Fibroblast of skin of abdomen (primary cell): ENCODE results near the gene RBM26.
A peak's percentile ranks its signal among the peaks of the same experiment; 100 is the strongest.
"Not testable (repeated sequence)": the region's sequence is repeated elsewhere in the genome, so short reads cannot be mapped to it uniquely, and the experiment has no call there.

Experiments
- DNase-seq: peaks from one replicate; pipeline ENCODE4 v3.0.0-alpha.2; 2013

RBM26 gene

DNA sequence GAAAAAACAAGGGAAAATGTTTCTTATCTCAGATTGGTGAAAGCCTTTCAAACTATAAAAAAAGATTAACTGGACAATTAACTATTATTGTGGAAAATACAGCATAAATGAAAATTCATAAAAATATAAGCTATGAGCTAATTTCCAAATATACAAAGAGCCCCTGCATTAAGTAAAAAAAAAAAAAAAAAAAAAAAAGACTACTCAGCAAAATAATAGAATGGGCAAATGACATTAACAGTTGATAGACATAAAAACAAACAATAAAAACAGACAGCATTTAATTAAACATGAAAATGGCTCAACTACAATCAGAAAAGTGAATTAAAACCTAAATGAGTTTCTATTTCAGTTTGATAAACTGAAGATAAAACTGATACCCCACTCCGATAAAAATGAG lies 77.5 kb downstream of the RBM26 start:
- no peak for DNase-seq

DNA sequence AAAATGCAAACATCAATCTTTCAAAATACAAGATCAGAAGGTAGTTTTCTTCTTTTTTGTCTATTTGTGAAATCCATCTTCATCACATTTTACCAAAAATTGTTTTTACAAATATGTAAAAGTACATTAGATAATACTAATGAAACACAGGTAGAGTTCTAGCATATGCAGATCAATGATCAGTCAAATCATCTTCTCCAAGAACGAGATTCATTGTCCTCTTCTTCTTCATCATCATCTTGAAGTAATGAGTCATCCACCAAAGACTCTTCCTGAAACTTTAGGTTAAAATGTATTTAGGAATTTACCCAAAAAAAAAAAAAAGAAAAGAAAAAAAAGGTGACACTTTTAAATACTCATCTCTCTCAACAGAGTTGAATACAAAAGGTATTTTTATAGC lies 85.6 kb downstream of the RBM26 start:
- no peak for DNase-seq

DNA sequence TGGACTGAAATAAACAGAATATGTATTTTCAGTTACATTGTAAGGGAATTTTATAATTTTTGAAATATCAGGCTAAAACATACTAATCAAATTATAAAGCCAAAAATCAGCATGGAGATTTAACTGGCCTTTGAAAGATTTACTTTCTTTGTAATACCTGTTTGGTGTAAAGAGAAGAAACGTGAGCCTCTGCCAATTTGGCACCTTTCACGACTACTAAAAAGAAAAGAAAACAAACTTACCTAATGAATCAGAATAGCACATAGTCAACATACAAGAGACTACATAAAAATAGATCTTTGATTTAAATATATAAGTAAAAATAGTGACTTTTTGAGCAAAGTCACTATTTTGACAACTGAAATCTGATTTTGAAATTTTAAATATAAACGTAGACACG lies 87.4 kb downstream of the RBM26 start:
- no peak for DNase-seq

DNA sequence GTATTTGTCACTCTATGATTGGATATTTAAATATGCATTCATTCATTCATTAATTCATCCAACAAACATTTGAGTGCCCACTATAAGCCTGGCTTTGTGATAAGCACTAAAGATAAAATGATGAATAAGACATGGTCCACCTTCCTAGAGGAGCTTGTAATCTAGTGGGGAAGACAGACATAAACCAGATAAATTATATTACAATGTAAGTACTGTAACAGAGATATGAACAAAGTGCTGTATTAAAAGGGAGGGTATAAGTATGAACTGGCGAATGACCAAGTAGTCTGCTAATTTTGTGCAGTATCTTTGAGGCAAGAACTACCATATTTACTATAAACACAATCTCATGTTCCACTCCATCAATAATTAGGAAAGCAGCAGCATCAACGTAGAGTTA lies 88.2 kb downstream of the RBM26 start:
- DNase-seq = no peak

DNA sequence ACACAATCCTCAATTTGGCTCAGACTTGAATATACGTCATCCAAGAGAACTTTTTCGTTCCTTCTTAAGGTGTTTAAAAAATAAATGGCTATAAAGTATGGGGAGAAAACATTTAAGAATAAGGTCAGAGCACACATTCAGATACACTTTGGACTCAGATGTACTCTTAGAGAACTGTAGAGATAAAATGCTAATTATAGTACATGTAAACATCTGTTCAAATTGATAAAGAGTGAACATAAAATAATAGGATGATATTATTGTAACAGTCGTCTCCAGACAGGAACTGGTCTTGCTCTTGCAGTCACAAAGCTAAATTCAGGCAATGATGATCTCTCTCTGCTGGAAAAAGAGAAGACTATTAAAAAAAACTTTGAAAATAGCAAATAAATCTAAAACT lies 91.4 kb downstream of the RBM26 start:
- no peak for DNase-seq

DNA sequence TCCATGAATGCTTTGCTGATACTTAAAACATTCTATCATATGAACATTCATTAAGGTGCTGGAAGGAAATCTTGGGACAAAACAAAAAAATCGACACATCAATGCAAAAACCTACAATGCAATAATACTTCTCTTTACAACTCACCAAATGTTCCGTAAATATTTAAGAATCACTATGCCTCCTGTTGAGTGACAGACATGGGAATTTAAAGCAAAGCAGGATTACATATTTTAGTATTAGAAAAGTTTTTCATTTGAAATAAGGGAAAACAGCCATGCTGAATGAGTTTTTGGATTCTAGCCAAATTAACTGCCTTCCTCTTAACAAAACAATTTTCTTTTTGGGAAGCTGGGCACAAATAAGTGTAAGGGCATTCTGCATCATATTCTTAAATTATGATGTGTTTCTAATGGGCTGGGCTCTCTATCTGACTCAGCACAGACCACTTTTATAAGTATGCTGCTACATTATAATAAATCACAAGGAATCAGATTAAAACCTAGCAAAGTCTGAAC lies 93.7 kb downstream of the RBM26 start:
- no peak for DNase-seq

DNA sequence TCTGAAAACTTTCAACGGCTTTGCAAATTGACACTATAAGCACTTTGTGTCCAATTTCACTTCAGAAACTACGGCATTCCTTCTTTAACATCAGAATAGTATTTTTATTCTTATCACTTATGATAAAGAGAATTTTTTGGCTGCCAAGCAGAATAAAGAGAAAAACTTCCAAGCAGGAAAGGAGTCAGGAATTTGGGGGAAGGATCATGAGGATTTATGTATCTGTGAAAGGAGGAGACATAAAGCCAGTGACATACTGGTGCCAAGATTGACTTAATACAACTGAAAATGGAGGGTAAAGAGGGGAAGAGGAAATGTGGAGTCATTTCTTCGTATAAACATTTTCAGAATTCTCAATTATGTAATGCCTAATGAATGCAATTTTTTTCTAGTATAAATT lies 94.7 kb downstream of the RBM26 start:
- DNase-seq = peak; percentile 18

DNA sequence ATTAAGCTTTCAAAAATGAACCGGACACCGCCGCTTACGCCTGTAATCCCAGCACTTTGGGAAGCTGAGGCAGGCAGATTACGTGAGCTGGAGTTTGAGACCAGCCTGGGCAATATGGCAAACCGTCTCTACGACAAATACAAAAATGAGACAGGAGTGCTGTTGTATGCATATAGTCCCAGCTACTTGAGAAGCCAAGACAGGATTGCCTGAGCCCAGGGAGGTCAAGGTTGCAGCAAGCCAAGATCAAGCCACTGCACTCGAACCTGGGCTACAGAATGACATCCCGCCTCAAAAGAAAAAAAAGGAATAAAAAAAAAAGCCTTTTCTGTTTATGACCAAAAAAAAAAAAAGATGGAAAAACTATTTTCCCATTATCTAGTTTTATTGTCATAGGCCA lies 96.4 kb downstream of the RBM26 start:
- no peak for DNase-seq

DNA sequence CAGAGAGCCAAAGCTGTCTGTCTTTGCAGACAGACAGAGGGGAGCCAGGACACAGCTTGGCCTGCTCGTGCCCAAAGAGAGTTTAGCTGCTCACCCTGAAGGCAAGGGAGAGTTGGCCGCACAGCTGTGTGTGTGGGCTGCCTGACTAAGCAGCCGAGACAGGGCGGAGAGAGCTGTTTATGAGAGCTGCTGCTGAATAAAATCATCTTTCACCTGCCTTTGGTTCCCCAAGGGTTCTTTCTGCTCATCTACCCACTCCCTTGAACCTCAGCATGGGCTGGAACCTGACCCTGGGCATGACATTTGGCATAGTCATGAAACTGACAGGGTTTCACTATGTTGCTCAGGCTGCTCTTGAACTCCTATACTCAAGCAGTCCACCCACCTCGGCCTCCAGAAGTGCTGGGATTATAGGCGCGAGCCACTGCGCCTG lies 98.2 kb downstream of the RBM26 start:
- no peak for DNase-seq

DNA sequence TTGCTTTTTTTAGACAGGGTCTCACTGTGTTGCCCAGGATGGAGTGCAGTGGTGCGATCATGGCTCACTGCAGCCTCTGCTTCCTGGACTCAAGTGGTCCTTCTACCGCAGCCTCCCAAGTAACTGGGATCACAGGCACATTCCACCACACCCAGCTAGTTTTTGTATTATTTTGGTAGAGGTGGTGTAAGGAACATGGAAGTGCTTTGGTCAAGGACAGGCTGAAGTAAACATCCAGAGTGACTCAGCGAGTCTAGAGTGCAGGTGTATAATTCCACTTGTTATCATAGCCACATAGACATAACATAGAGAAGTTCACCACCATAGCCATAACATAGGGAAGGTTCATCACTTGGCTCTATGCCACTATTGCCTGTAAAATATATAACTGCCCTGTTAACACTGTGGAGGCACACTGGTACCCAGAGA lies 98.6 kb downstream of the RBM26 start:
- no peak for DNase-seq

DNA sequence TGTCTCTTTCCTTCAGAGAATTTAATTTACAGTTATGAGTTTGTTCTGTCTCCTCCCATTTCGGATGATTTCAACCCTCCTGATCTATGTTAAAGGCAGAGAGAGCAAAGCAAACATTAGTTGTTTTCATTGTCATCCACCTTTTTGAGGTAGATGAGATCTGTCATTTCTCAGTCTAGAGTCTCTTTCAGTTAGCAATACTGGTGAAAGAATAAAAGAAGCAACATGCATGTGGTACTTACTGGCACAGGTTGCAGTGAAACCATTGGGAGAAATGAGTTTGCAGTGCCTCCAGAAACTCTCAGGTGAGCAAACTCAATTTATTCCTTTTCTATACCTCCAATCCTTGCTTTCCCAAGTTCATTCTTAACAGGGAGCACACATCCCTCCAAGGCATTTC lies 99.4 kb downstream of the RBM26 start:
- no peak for DNase-seq

DNA sequence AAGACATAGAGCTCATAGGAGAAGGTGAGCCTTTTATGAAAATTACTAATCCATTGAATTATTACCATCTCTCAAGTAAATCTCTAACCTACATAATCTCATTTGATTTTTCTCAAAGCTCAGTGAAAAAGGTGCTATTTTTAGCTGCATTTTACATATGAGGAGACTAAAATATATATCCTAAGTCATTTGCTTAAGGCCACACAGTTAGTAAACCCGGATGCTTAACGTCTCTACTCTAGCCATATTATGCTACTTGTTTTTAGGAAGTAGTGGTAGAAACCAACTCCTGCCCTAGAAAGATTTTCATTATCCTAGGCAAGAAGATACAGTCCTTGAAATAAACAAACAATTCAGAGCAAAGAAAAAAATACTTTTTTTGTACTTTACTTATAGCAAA lies 108.9 kb downstream of the RBM26 start:
- no peak for DNase-seq

DNA sequence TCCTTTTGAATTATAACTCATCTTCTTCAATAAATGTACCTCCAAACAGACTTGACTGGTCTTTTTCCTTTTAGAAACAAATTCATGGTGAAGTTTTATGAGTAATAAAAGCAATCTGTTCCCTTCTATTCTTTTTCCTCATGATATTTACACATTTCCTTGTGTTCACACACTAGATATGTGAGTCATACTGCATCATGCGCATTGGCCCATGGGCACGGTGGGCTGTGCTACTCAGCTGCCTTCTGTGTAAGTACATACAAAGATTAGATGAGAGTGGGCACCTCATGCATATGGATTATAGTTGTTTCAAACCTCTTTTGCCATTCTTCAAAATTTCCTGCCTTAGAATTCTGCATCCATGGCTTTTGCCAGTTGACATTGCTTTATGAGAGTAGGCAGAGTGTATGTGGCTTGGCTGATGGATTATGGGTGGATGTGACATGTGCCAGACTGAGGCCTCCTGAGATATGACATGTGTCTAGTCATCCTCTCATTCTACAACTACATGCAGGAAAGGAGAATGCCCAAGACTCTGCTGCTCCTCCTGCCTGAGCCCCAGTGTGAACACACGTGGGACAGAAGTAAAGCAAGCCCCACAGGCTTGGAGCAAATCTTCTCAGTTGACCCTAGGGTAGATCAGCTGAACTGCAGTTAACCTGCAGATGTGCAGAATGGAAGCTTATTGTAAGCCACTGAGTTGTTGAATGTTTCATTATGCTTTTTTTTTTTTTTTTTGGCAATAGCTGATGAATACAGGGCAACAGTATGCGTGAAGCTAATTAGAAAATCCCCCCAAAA lies 109.9 kb downstream of the RBM26 start:
- DNase-seq = no peak

DNA sequence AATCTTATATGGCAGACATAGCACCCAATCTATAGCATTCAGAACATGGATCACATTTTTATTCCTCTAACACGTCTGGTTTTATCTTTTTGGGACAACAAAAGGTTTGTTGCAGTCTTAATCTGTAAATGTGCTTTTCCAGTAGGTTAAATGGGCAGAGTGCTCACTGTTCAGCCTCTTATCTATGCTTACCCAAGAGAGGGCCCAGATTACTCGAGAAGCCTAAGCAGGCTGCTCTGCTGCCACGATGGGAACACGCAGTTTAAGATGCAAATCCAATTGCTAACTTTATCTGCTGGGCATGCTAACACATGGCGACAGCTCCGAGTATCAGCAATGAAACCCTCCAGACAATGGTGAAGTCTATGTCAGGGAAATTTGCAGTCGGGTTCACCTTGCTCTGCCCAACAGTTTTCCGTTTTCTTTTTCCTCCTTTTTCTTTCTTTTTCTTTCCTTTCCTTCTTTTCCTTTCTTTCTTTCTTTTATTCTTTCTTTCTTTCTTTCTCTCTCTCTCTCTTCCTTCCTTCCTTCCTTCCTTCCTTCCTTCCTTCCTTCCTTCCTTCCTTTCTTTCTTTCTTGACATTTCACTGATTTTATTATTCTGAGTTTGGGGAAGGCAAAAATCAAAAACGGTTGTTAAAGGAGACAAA lies 115.3 kb downstream of the RBM26 start:
- DNase-seq = no peak

DNA sequence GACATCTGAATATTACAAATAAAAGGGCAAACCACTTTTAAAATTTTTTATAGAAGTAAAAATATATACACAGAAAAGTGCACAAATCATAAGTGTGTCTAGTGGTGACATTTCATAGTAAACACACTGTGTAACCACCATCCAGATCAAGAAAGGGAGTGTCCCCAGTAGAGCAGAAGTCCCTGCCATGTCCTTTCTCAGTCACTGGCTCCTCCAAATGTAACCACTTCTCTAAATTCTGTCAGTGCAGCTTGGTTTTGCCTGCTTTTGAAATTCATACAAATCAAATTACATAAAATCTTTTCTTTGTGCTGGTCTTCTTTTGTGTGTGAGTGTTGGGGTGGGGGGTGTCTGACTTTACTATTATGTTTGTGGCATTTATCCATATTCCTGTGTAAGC lies 116.5 kb downstream of the RBM26 start:
- no peak for DNase-seq

DNA sequence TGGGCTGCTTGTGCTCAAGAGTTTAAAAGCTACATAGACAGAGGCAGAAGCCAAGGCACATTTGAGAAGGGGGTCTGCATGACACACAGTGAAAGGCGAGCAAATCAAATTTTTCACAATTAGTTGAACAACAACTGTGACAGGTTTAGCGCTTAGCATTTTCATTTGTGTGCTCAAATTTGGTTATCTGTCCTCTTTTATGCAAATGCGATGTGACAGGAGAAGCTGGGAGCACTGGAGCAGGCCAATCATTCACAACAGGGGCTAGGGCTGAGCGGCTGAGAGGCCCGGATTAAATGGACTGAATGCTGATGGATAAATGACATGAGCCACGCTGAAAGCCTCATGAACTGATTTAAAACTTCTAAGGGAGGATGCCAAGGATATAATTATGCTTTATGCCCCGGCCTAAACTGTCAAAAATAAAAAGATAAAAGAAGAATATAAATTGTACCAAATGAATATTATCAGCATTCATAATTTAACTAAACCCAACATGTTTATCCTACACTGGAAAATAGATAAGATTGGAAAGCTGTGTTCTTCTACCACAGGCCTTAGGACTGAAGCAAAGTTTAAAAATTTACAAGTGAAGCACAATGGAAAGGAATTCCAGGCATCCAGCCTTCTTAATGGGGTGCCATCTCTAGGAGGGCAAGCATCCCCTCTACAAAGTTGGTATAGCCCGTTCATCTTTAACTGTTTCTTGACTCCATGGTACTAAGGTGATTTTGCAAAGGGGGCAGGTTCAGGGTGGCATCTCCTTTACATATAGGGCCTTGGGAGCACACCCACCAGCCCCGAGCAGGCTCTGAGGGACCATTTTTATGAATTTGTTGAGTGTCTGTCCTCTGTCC lies 117.9 kb downstream of the RBM26 start:
- DNase-seq = no peak

DNA sequence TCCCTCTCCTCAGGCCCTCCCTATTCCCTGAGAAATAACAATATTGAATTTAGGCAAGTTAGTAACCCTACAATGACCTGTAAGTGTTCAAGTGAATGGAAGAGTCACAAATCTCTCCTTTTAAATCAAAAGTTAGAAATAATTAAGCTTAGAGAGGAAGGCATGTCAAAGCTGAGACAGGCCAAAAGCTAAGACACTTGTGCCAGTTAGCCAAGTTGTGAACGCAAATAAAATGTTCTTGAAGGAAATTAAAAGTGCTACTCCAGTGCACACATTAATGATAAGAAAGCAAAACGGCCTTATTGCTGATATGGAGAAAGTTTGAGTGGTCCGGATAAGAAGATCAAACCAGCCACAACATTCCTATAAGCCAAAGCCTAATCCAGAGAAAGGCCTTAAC lies 120.9 kb downstream of the RBM26 start:
- DNase-seq = no peak

DNA sequence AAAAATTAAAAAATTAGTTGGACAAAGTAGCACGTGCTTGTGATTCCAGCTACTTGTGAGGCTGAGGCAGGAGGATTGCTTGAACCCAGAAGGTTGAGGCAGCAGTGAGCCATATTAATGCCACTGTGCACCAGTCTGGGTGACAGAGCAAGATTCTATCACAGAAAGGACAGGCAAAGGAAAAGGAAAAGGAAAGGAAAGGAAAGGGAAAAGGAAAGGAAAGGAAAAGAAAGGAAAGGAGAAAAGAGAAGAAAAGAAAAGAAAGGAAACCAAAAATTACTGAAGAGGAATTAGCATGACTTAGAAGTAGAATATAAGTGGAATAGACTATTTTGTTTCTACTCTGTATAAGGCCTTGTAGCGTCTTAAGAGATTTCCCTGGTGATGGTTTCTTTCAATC lies 122.3 kb downstream of the RBM26 start:
- DNase-seq = no peak

DNA sequence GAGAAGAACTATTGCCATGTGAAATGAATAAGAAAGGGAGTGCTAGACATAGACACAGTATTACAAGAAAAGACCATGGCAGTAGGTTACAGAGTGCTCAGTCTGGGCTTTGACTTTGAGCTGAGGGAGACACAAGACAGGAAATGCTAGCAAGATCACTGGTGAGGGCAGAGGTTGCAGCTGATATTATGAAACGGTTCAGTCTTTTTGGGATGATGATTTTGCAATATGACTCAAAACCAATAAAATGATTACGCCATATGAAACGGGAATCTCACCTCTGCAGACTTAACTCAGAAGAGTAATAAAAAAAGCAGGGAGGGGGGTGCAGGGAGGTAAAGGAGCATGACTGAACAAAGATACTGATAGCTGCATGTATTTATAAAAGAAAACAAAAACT lies 123.1 kb downstream of the RBM26 start:
- no peak for DNase-seq

DNA sequence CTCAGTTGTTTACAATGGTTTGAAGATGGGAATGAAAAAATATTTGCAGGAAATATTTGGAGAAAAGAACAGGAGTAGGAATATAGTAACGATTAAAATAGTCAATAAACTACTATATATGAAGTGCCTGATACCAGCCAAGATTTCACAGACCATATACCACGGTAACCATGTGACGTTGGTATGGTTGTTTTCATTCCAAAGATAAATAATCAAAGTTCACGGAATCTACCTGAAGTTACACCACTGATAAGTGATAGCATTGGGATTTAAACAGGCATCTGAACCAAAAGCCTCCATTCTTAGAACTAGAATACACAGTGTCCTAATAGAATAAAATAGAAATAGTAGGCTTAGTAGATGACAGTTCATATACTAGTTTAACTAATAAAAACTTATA lies 123.5 kb downstream of the RBM26 start:
- no peak for DNase-seq

DNA sequence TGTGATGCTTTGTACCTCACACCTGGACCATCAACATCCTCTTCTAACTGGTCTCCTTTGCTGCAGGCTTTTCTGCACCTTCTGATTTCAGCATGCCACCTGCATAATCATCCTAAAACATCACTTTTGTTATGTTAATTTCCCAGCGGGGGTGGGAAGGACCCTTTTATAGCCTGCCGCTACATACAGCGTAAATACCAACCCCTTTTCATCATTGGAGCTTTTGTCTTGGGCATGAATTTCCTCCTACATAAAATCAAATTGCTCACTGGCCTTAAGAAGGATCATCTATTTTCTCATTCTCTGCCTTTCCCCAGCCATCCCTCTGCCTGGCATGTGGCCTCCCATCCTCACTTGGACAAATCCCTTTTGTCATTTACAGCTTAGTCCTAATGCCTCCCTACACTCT lies 124.7 kb downstream of the RBM26 start:
- DNase-seq = no peak

DNA sequence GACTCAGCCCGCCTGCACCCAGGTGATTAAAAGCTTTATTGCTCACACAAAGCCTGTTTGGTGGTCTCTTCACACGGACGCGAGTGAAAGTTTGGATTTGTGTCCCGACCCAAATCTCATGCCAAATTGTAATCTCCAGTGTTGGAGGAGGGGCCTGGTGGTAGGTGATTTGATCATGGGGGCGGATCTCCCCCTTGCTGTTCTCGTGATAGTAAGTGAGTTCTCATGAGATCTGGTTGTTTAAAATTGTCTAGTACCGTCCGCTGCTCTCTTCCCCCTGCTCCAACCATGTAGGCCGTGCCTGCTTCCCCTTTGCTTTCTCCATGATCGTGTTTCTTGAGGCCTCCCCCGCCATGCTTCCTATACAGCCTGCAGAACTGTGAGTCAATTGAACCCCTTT lies 126.3 kb downstream of the RBM26 start:
- not testable (repeated sequence) for DNase-seq

DNA sequence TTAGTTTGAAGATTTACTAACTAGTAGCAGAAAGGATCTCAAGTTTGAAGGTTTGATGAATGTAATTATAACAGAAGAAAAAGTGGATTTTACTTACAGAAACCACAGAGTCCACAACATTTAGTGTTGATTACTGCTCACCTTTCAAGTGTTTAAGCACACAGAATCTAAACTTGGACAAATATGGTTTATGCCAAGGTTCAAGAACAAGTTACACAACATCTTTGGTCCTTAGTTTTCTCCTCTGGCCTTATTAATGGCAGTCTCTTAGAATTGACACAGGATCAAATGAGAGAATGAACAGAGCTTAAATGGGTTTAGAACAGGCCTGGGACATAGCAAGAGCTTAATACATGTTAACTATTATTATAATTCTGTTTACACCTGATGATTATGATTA lies 133.0 kb downstream of the RBM26 start:
- no peak for DNase-seq
